CD8-positive, alpha-beta memory T cell (primary cell): Measurements from ENCODE around the gene EHD4. TPM values are rescaled to one million over a fixed set of nuclear protein-coding genes. Genes with fewer than 3 reads are reported as not detected.

Source experiments
- CTCF ChIA-PET: fragments of 350-600 bp; sonication (Branson Sonifier 250); formaldehyde crosslinking; loops from one replicate; lab custom pipeline; 2021; ENCODE audit warnings: antibody characterized with exemption; lab: Charles Lee
- POLR2A ChIA-PET: fragments of 350-600 bp; sonication (Branson Sonifier 250); formaldehyde crosslinking; loops from one replicate; lab custom pipeline; 2021; ENCODE audit warnings: antibody characterized with exemption; lab: Charles Lee
- DNase-seq, 5 donors: peaks; one replicate each; pipeline versions ENCODE4 v3.0.0 to v3.0.0-alpha.2; 2020 to 2022; ENCODE audit warnings: mixed read lengths in 1 of 5
- H3K27ac ChIP-seq: one replicate; pipeline ENCODE4 v1.7.0; 2013; ENCODE audit warnings: low read depth, mild to moderate bottlenecking, low read length, moderate library complexity
- H3K27me3 ChIP-seq: 2 replicates; pipeline ENCODE4 v1.7.0; 2013; ENCODE audit warnings: low read length, mild to moderate bottlenecking; ENCODE audit not compliant: insufficient read depth, poor library complexity, severe bottlenecking
- H3K36me3 ChIP-seq: 2 replicates; pipeline ENCODE4 v1.7.0; 2013; ENCODE audit warnings: mild to moderate bottlenecking, low read length, moderate library complexity; ENCODE audit not compliant: insufficient read depth
- H3K4me1 ChIP-seq: 2 replicates; pipeline ENCODE4 v1.7.0; 2013; ENCODE audit warnings: mild to moderate bottlenecking, low read length, moderate library complexity; ENCODE audit not compliant: insufficient read depth
- H3K4me3 ChIP-seq: 2 replicates; pipeline ENCODE4 v1.7.0; 2013; ENCODE audit warnings: mild to moderate bottlenecking, low read length
- H3K9me3 ChIP-seq: 2 replicates; pipeline ENCODE4 v1.7.0; 2013; ENCODE audit warnings: mild to moderate bottlenecking, low read length
- H3K27ac Mint-ChIP-seq, 8 donors: one replicate each; pipeline ENCODE4 v1.8.0; 2020 to 2021; ENCODE audit warnings: mixed read lengths in 8 of 8, mild to moderate bottlenecking in 6 of 8, inconsistent platforms in 3 of 8, moderate library complexity in 3 of 8
- H3K27me3 Mint-ChIP-seq, 2 donors: one replicate each; pipeline ENCODE4 v1.8.0; 2020 to 2021; ENCODE audit warnings: mixed read lengths in 2 of 2, mild to moderate bottlenecking in 1 of 2, moderate library complexity in 1 of 2
- H3K36me3 Mint-ChIP-seq, 3 donors: one replicate each; pipeline ENCODE4 v1.8.0; 2020 to 2021; ENCODE audit warnings: mixed read lengths in 3 of 3, inconsistent platforms in 1 of 3, mild to moderate bottlenecking in 1 of 3
- H3K4me1 Mint-ChIP-seq, 3 donors: one replicate each; pipeline ENCODE4 v1.8.0; 2020 to 2021; ENCODE audit warnings: mixed read lengths in 3 of 3, inconsistent platforms in 1 of 3, mild to moderate bottlenecking in 1 of 3
- H3K4me3 Mint-ChIP-seq, 7 donors: one replicate each; pipeline ENCODE4 v1.8.0; 2020 to 2021; ENCODE audit warnings: mixed read lengths in 7 of 7, mild to moderate bottlenecking in 6 of 7, moderate library complexity in 4 of 7, inconsistent platforms in 2 of 7
- H3K9me3 Mint-ChIP-seq, 5 donors: one replicate each; pipeline ENCODE4 v1.8.0; 2020 to 2022; ENCODE audit warnings: mixed read lengths in 5 of 5, mild to moderate bottlenecking in 3 of 5, moderate library complexity in 2 of 5, inconsistent platforms in 1 of 5
- polyA plus RNA-seq: library from polyadenylated mRNA; unstranded; fragments of 300-500 nt; fragmentation: Illumina TruSeq; gene quantifications from one replicate; pipeline ENCODE4 v1.2.3, GENCODE V29; 2021
- total RNA-seq, 2 experiments: library from RNA; stranded (reverse); gene quantifications; one replicate each; pipeline ENCODE4 v1.2.3, GENCODE V29; 2021

The EHD4 gene
- total and polyA plus RNA-seq, 3 experiments from 2014 or later: 11.2 to 26.4 (median 24.2) TPM

GRCh38 chr15:41966920-41967465 is 5.4 kb downstream of the EHD4 start:
- no peak for DNase-seq
- ChIA-PET CTCF (interaction anchor here (7.1 kb wide), 1 partner anchor 30 kb away, joined by 54 read pairs; no protein-coding TSS in a partner anchor), POLR2A (no interaction called here)
- Histone ChIP-seq H3K4me3 (no peak overlapping the region), H3K27me3 (no peaks in the 10 kb centered on the region), H3K27ac (no peak overlapping the region), H3K9me3 (no peaks in the 10 kb centered on the region), H3K36me3 (no peaks in the 10 kb centered on the region), H3K4me1 (peaks cover 26% of the 10 kb centered on the region)
- Mint-ChIP-seq H3K9me3 (no peaks in the 10 kb centered on the region), H3K4me3 (no peak overlapping the region), H3K36me3 (peaks cover 1 to 3% (median 1%) of the 10 kb centered on the region in 3 donors), H3K27ac (peak overlapping the region in 4 of 8 donors; percentile 37 to 75 (median 52)), H3K4me1 (peaks cover 47 to 50% (median 48%) of the 10 kb centered on the region in 3 donors), H3K27me3 (no peaks in the 10 kb centered on the region)

- Histone ChIP-seq H3K4me3 (no peak overlapping the region), H3K27ac (no peak overlapping the region), H3K9me3 (no peaks in the 10 kb centered on the region), H3K4me1 (peaks cover 26% of the 10 kb centered on the region), H3K36me3 (no peaks in the 10 kb centered on the region), H3K27me3 (no peaks in the 10 kb centered on the region)
- peaks cover 45 to 54% (median 51%) of the 10 kb centered on the region in 3 donors for H3K4me1 Mint-ChIP-seq
- H3K4me3 Mint-ChIP-seq: no peak overlapping the region
- H3K36me3 Mint-ChIP-seq: peaks cover 0 to 4% (median 3%) of the 10 kb centered on the region in 3 donors
- H3K27ac Mint-ChIP-seq: peak overlapping the region in 4 of 8 donors; percentile 5 to 75 (median 55)
- H3K27me3 Mint-ChIP-seq: no peaks in the 10 kb centered on the region
- no peak for DNase-seq
- POLR2A ChIA-PET: no interaction called here
- CTCF ChIA-PET: interaction anchor here (7.1 kb wide), 1 partner anchor 29 kb away, joined by 54 read pairs; no protein-coding TSS in a partner anchor
- no peaks in the 10 kb centered on the region for H3K9me3 Mint-ChIP-seq
Measured at GRCh38 chr15:41966414-41966812, 5.9 kb downstream of the EHD4 start.

GRCh38 chr15:41965441-41966413 is 6.6 kb downstream of the EHD4 start:
- H3K4me3 ChIP-seq: no peak overlapping the region
- POLR2A ChIA-PET: no interaction called here
- no peaks in the 10 kb centered on the region for H3K36me3 ChIP-seq
- H3K27ac ChIP-seq: no peak overlapping the region
- Mint-ChIP-seq H3K36me3 (peaks cover 0 to 4% (median 3%) of the 10 kb centered on the region in 3 donors), H3K27ac (peak overlapping the region in 4 of 8 donors; percentile 5 to 62 (median 47)), H3K27me3 (no peaks in the 10 kb centered on the region), H3K4me1 (peaks cover 38 to 51% (median 47%) of the 10 kb centered on the region in 3 donors), H3K9me3 (no peaks in the 10 kb centered on the region), H3K4me3 (no peak overlapping the region)
- H3K4me1 ChIP-seq: peaks cover 19% of the 10 kb centered on the region
- no peaks in the 10 kb centered on the region for H3K27me3 ChIP-seq
- CTCF ChIA-PET: no interaction called here
- no peaks in the 10 kb centered on the region for H3K9me3 ChIP-seq
- no peak for DNase-seq

- Histone ChIP-seq H3K36me3 (no peaks in the 10 kb centered on the region), H3K27ac (no peak overlapping the region), H3K4me1 (no peaks in the 10 kb centered on the region), H3K4me3 (no peak overlapping the region), H3K27me3 (no peaks in the 10 kb centered on the region), H3K9me3 (no peaks in the 10 kb centered on the region)
- Mint-ChIP-seq H3K36me3 (peaks cover 4 to 10% (median 5%) of the 10 kb centered on the region in 3 donors), H3K4me3 (no peak overlapping the region), H3K9me3 (no peaks in the 10 kb centered on the region), H3K27me3 (no peaks in the 10 kb centered on the region), H3K4me1 (peaks cover 19 to 27% (median 23%) of the 10 kb centered on the region in 3 donors), H3K27ac (peak overlapping the region in 4 of 8 donors; percentile 7 to 59 (median 26))
- ChIA-PET CTCF (no interaction called here), POLR2A (no interaction called here)
- DNase-seq: no peak
Measured at GRCh38 chr15:41961595-41962202, 10.7 kb downstream of the EHD4 start.

- Mint-ChIP-seq H3K27me3 (no peaks in the 10 kb centered on the region), H3K4me1 (peaks cover 19 to 28% (median 19%) of the 10 kb centered on the region in 3 donors), H3K9me3 (no peaks in the 10 kb centered on the region), H3K4me3 (no peak overlapping the region), H3K27ac (peak overlapping the region in 4 of 8 donors; percentile 7 to 59 (median 25)), H3K36me3 (peaks cover 4 to 10% (median 5%) of the 10 kb centered on the region in 3 donors)
- H3K36me3 ChIP-seq: no peaks in the 10 kb centered on the region
- no peaks in the 10 kb centered on the region for H3K27me3 ChIP-seq
- no peak for DNase-seq
- H3K4me1 ChIP-seq: no peaks in the 10 kb centered on the region
- H3K9me3 ChIP-seq: no peaks in the 10 kb centered on the region
- ChIA-PET POLR2A (interaction anchor here (0.7 kb wide), 1 partner anchor 20 kb away, joined by 6 read pairs; no protein-coding TSS in a partner anchor), CTCF (no interaction called here)
- H3K27ac ChIP-seq: no peak overlapping the region
- H3K4me3 ChIP-seq: no peak overlapping the region
Measured at GRCh38 chr15:41961001-41961518, 11.3 kb downstream of the EHD4 start.

GRCh38 chr15:41958002-41958420 is 14.3 kb downstream of the EHD4 start:
- DNase-seq: no peak
- Mint-ChIP-seq H3K36me3 (peaks cover 4 to 22% (median 5%) of the 10 kb centered on the region in 3 donors), H3K4me3 (no peak overlapping the region), H3K9me3 (no peaks in the 10 kb centered on the region), H3K4me1 (peaks cover 16 to 28% (median 17%) of the 10 kb centered on the region in 3 donors), H3K27ac (peak overlapping the region in 1 of 8 donors; percentile 17), H3K27me3 (no peaks in the 10 kb centered on the region)
- no peak overlapping the region for H3K27ac ChIP-seq
- H3K9me3 ChIP-seq: no peaks in the 10 kb centered on the region
- CTCF ChIA-PET: interaction anchor here (1.3 kb wide), 1 partner anchor 63 kb away, joined by 3 read pairs; no protein-coding TSS in a partner anchor
- H3K27me3 ChIP-seq: no peaks in the 10 kb centered on the region
- no peaks in the 10 kb centered on the region for H3K4me1 ChIP-seq
- POLR2A ChIA-PET: no interaction called here
- no peak overlapping the region for H3K4me3 ChIP-seq
- H3K36me3 ChIP-seq: no peaks in the 10 kb centered on the region

GRCh38 chr15:41957021-41957897 is 15.1 kb downstream of the EHD4 start:
- no peaks in the 10 kb centered on the region for H3K27me3 ChIP-seq
- H3K27ac ChIP-seq: no peak overlapping the region
- Mint-ChIP-seq H3K36me3 (peaks cover 4 to 30% (median 8%) of the 10 kb centered on the region in 3 donors), H3K4me1 (peaks cover 16 to 27% (median 16%) of the 10 kb centered on the region in 3 donors), H3K27me3 (no peaks in the 10 kb centered on the region), H3K4me3 (no peak overlapping the region), H3K27ac (peak overlapping the region in 1 of 8 donors; percentile 17), H3K9me3 (no peaks in the 10 kb centered on the region)
- H3K4me3 ChIP-seq: no peak overlapping the region
- DNase-seq: no peak
- no peaks in the 10 kb centered on the region for H3K4me1 ChIP-seq
- ChIA-PET POLR2A (no interaction called here), CTCF (interaction anchor here (1.3 kb wide), 1 partner anchor 62 kb away, joined by 3 read pairs; no protein-coding TSS in a partner anchor)
- H3K9me3 ChIP-seq: no peaks in the 10 kb centered on the region
- H3K36me3 ChIP-seq: no peaks in the 10 kb centered on the region
